ENCODE data around the gene ACMSD.

ACMSD gene

GRCh38 chr2:134852518-134852917 is 14.1 kb downstream of the ACMSD start:
- no peak overlapping the region for H3K4me3 ChIP-seq (ENCODE audit: low read length)
- H3K9ac ChIP-seq (ENCODE audit: low read depth, low read length) = no peak overlapping the region
- no peaks in the 10 kb centered on the region for H3K4me1 ChIP-seq (ENCODE audit: control insufficient read depth, insufficient read depth, low read length)
- no peaks in the 10 kb centered on the region for H3K27me3 ChIP-seq (ENCODE audit: control insufficient read depth, insufficient read depth, low read length)
- H3K4me2 ChIP-seq (ENCODE audit: low read length) = no peak overlapping the region
- H3K9me3 ChIP-seq (replicated peaks; ENCODE audit: low read length) = no peaks in the 10 kb centered on the region
- no peaks in the 10 kb centered on the region for H3K36me3 ChIP-seq (ENCODE audit: insufficient read depth, low read length)

- H3K9ac ChIP-seq (ENCODE audit: low read depth, low read length) = no peak overlapping the region
Observed at GRCh38 chr2:134855709-134856108, 17.3 kb downstream of the ACMSD start.

GRCh38 chr2:134858245-134858644 is 19.8 kb downstream of the ACMSD start:
- Histone ChIP-seq H3K4me1 (ENCODE audit: control insufficient read depth, insufficient read depth, low read length) (no peaks in the 10 kb centered on the region), H3K27me3 (ENCODE audit: control insufficient read depth, insufficient read depth, low read length) (no peaks in the 10 kb centered on the region), H3K9me3 (replicated peaks; ENCODE audit: low read length) (no peaks in the 10 kb centered on the region), H3K4me2 (ENCODE audit: low read length) (no peak overlapping the region), H3K4me3 (ENCODE audit: low read length) (no peak overlapping the region), H3K36me3 (ENCODE audit: insufficient read depth, low read length) (no peaks in the 10 kb centered on the region), H3K9ac (ENCODE audit: low read depth, low read length) (no peak overlapping the region)

More at GRCh38 chr2:134855709-134856108, 17.3 kb downstream of the ACMSD start:
- H3K4me2 ChIP-seq (ENCODE audit: low read length) = no peak overlapping the region
- no peaks in the 10 kb centered on the region for H3K27me3 ChIP-seq (ENCODE audit: control insufficient read depth, insufficient read depth, low read length)
- no peaks in the 10 kb centered on the region for H3K9me3 ChIP-seq (replicated peaks; ENCODE audit: low read length)
- no peaks in the 10 kb centered on the region for H3K4me1 ChIP-seq (ENCODE audit: control insufficient read depth, insufficient read depth, low read length)
- no peak overlapping the region for H3K4me3 ChIP-seq (ENCODE audit: low read length)
- no peaks in the 10 kb centered on the region for H3K36me3 ChIP-seq (ENCODE audit: insufficient read depth, low read length)

- Histone ChIP-seq H3K27me3 (ENCODE audit: control insufficient read depth, insufficient read depth, low read length) (no peaks in the 10 kb centered on the region), H3K4me2 (ENCODE audit: low read length) (no peak overlapping the region), H3K9me3 (replicated peaks; ENCODE audit: low read length) (no peaks in the 10 kb centered on the region), H3K36me3 (ENCODE audit: insufficient read depth, low read length) (no peaks in the 10 kb centered on the region), H3K4me1 (ENCODE audit: control insufficient read depth, insufficient read depth, low read length) (peaks cover under 1% of the 10 kb centered on the region), H3K4me3 (ENCODE audit: low read length) (no peak overlapping the region), H3K9ac (ENCODE audit: low read depth, low read length) (no peak overlapping the region)
Observed at GRCh38 chr2:134861173-134861572, 22.8 kb downstream of the ACMSD start.

GRCh38 chr2:134862069-134862468 is 23.7 kb downstream of the ACMSD start:
- Histone ChIP-seq H3K4me3 (ENCODE audit: low read length) (no peak overlapping the region), H3K27me3 (ENCODE audit: control insufficient read depth, insufficient read depth, low read length) (no peaks in the 10 kb centered on the region), H3K4me1 (ENCODE audit: control insufficient read depth, insufficient read depth, low read length) (peaks cover 10% of the 10 kb centered on the region), H3K36me3 (ENCODE audit: insufficient read depth, low read length) (no peaks in the 10 kb centered on the region), H3K4me2 (ENCODE audit: low read length) (no peak overlapping the region), H3K9ac (ENCODE audit: low read depth, low read length) (no peak overlapping the region), H3K9me3 (replicated peaks; ENCODE audit: low read length) (no peaks in the 10 kb centered on the region)

GRCh38 chr2:134862674-134863073 is 24.3 kb downstream of the ACMSD start:
- H3K4me1 ChIP-seq (ENCODE audit: control insufficient read depth, insufficient read depth, low read length) = peaks cover 10% of the 10 kb centered on the region
- no peak overlapping the region for H3K4me3 ChIP-seq (ENCODE audit: low read length)
- H3K36me3 ChIP-seq (ENCODE audit: insufficient read depth, low read length) = no peaks in the 10 kb centered on the region
- H3K9me3 ChIP-seq (replicated peaks; ENCODE audit: low read length) = no peaks in the 10 kb centered on the region
- no peak overlapping the region for H3K9ac ChIP-seq (ENCODE audit: low read depth, low read length)
- H3K27me3 ChIP-seq (ENCODE audit: control insufficient read depth, insufficient read depth, low read length) = no peaks in the 10 kb centered on the region
- no peak overlapping the region for H3K4me2 ChIP-seq (ENCODE audit: low read length)

- Histone ChIP-seq H3K9ac (ENCODE audit: low read depth, low read length) (no peak overlapping the region), H3K27me3 (ENCODE audit: control insufficient read depth, insufficient read depth, low read length) (no peaks in the 10 kb centered on the region), H3K4me3 (ENCODE audit: low read length) (no peak overlapping the region), H3K4me1 (ENCODE audit: control insufficient read depth, insufficient read depth, low read length) (peaks cover 10% of the 10 kb centered on the region), H3K9me3 (replicated peaks; ENCODE audit: low read length) (no peaks in the 10 kb centered on the region), H3K4me2 (ENCODE audit: low read length) (no peak overlapping the region), H3K36me3 (ENCODE audit: insufficient read depth, low read length) (no peaks in the 10 kb centered on the region)
Observed at GRCh38 chr2:134863446-134863845, 25.0 kb downstream of the ACMSD start.

GRCh38 chr2:134865067-134865787 is 26.8 kb downstream of the ACMSD start:
- Histone ChIP-seq H3K9me3 (replicated peaks; ENCODE audit: low read length) (no peaks in the 10 kb centered on the region), H3K4me3 (ENCODE audit: low read length) (no peak overlapping the region), H3K4me2 (ENCODE audit: low read length) (no peak overlapping the region), H3K36me3 (ENCODE audit: insufficient read depth, low read length) (no peaks in the 10 kb centered on the region), H3K4me1 (ENCODE audit: control insufficient read depth, insufficient read depth, low read length) (peaks cover 10% of the 10 kb centered on the region), H3K9ac (ENCODE audit: low read depth, low read length) (no peak overlapping the region), H3K27me3 (ENCODE audit: control insufficient read depth, insufficient read depth, low read length) (no peaks in the 10 kb centered on the region)

GRCh38 chr2:134866498-134867099 is 28.2 kb downstream of the ACMSD start:
- Histone ChIP-seq H3K9me3 (replicated peaks; ENCODE audit: low read length) (no peaks in the 10 kb centered on the region), H3K4me1 (ENCODE audit: control insufficient read depth, insufficient read depth, low read length) (peaks cover 10% of the 10 kb centered on the region), H3K4me2 (ENCODE audit: low read length) (no peak overlapping the region), H3K4me3 (ENCODE audit: low read length) (no peak overlapping the region), H3K27me3 (ENCODE audit: control insufficient read depth, insufficient read depth, low read length) (no peaks in the 10 kb centered on the region), H3K36me3 (ENCODE audit: insufficient read depth, low read length) (no peaks in the 10 kb centered on the region), H3K9ac (ENCODE audit: low read depth, low read length) (no peak overlapping the region)

- Histone ChIP-seq H3K36me3 (ENCODE audit: insufficient read depth, low read length) (no peaks in the 10 kb centered on the region), H3K27me3 (ENCODE audit: control insufficient read depth, insufficient read depth, low read length) (no peaks in the 10 kb centered on the region), H3K9me3 (replicated peaks; ENCODE audit: low read length) (no peaks in the 10 kb centered on the region), H3K4me2 (ENCODE audit: low read length) (no peak overlapping the region), H3K9ac (ENCODE audit: low read depth, low read length) (no peak overlapping the region), H3K4me1 (ENCODE audit: control insufficient read depth, insufficient read depth, low read length) (peaks cover 10% of the 10 kb centered on the region), H3K4me3 (ENCODE audit: low read length) (no peak overlapping the region)
Observed at GRCh38 chr2:134869946-134870736, 31.7 kb downstream of the ACMSD start.

GRCh38 chr2:134873152-134873551 is 34.7 kb downstream of the ACMSD start:
- no peaks in the 10 kb centered on the region for H3K27me3 ChIP-seq (ENCODE audit: control insufficient read depth, insufficient read depth, low read length)
- H3K9me3 ChIP-seq (replicated peaks; ENCODE audit: low read length) = no peaks in the 10 kb centered on the region
- H3K36me3 ChIP-seq (ENCODE audit: insufficient read depth, low read length) = no peaks in the 10 kb centered on the region
- H3K4me2 ChIP-seq (ENCODE audit: low read length) = no peak overlapping the region
- H3K4me1 ChIP-seq (ENCODE audit: control insufficient read depth, insufficient read depth, low read length) = no peaks in the 10 kb centered on the region
- H3K9ac ChIP-seq (ENCODE audit: low read depth, low read length) = no peak overlapping the region
- H3K4me3 ChIP-seq (ENCODE audit: low read length) = no peak overlapping the region

Data from skeletal muscle satellite cell (primary cell).